Ascending aorta (tissue), 2 donors: ENCODE measurements around the gene RPL22L1. TPM values are rescaled to one million over a fixed set of nuclear protein-coding genes. Genes with fewer than 3 reads are reported as not detected.
A peak's percentile ranks its signal among the peaks of the same experiment; 100 is the strongest.

ENCODE experiments used
- DNase-seq, 2 donors: peaks; one replicate each; pipeline ENCODE4 v3.0.0-alpha.2; 2019; ENCODE audit warnings: low spot score in 2 of 2
- H3K27ac ChIP-seq, 2 donors: fragments of 200-600 bp; sonication (generic); one replicate each; pipeline ENCODE4 v1.5.1; 2016 to 2017; ENCODE audit warnings: mild to moderate bottlenecking in 1 of 2
- H3K27me3 ChIP-seq: fragments of 200-600 bp; sonication (generic); one replicate; pipeline ENCODE4 v1.5.1; 2017
- H3K36me3 ChIP-seq, 2 donors: fragments of 200-600 bp; sonication (generic); one replicate each; pipeline ENCODE4 v1.5.1; 2016
- H3K4me1 ChIP-seq, 2 donors: fragments of 200-600 bp; sonication (generic); one replicate each; pipeline ENCODE4 v1.5.1; 2016 to 2017; ENCODE audit warnings: mild to moderate bottlenecking in 1 of 2
- H3K4me3 ChIP-seq, 2 donors: fragments of 200-600 bp; sonication (generic); one replicate each; pipeline ENCODE4 v1.5.1; 2016 to 2017; ENCODE audit warnings: mild to moderate bottlenecking in 1 of 2
- H3K9me3 ChIP-seq, 2 donors: fragments of 200-600 bp; sonication (generic); one replicate each; pipeline ENCODE4 v1.5.1; 2016
- intact Hi-C: fragments of 100-400 bp; cut with DNase I; formaldehyde crosslinking; loops from one replicate; pipeline ENCODE4 v1.15.1; 2023
- total RNA-seq: library from RNA; depleted of rRNA; stranded (reverse); fragments of >200 nt; gene quantifications from one replicate; pipeline ENCODE4 v1.1.0, GENCODE V29; 2016
- TF ChIP-seq, protein P1 (sequence below), 3 experiments: fragments of 200-600 bp in 2 of 3; fragments of 450-650 bp in 1 of 3; sonication (generic) in 2 of 3; IDR thresholded peaks; one replicate each; pipeline ENCODE4 v1.5.1; 2016 to 2019; ENCODE audit warnings: antibody characterized with exemption in 3 of 3, mild to moderate bottlenecking in 1 of 3, moderate library complexity in 1 of 3

The RPL22L1 gene
- total RNA-seq, 1 donor from 2014 or later = 39.2 TPM

DNA sequence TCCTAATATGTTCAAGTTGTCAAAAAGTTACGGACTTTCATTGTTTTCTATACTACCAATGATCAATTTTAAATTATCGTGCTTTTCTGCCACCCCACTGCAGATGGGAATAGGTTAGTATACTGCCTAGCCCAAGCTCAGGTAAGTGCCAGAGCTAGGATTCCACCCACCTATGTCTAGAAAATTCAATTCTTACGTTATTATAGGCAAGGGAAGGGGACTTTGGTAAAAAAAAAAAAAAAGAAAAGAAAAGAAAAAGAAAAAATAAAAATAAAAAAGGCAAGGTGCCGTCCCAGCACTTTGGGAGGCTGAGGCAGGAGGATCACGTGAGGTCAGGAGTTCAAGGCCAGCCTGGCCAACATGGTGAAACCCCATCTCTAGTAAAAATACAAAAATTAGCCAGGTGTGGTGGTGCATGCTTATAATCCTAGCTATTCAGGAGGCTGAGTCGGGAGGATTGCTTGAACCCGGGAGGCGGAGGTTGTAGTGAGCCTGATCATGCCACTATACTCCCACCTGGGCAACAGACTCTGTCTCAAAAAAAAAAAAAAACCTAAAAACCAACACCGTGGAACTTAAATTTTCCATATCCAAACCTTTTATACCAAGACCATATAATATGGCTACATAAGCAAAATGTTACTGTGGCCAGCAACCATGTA lies 1.3 kb downstream of the RPL22L1 start:
- TF ChIP-seq, protein P1, sequence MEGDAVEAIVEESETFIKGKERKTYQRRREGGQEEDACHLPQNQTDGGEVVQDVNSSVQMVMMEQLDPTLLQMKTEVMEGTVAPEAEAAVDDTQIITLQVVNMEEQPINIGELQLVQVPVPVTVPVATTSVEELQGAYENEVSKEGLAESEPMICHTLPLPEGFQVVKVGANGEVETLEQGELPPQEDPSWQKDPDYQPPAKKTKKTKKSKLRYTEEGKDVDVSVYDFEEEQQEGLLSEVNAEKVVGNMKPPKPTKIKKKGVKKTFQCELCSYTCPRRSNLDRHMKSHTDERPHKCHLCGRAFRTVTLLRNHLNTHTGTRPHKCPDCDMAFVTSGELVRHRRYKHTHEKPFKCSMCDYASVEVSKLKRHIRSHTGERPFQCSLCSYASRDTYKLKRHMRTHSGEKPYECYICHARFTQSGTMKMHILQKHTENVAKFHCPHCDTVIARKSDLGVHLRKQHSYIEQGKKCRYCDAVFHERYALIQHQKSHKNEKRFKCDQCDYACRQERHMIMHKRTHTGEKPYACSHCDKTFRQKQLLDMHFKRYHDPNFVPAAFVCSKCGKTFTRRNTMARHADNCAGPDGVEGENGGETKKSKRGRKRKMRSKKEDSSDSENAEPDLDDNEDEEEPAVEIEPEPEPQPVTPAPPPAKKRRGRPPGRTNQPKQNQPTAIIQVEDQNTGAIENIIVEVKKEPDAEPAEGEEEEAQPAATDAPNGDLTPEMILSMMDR (IDR thresholded peaks at IDR 0.05) = no peak
- Histone ChIP-seq H3K9me3 (no peaks in the 10 kb centered on the region), H3K27ac (peak overlapping the region in 1 of 2 donors; percentile 89), H3K27me3 (no peaks in the 10 kb centered on the region), H3K4me3 (peak overlapping the region; percentile 73 to 82), H3K4me1 (peaks cover 0 to 20% of the 10 kb centered on the region in 2 donors), H3K36me3 (peaks cover 16 to 29% of the 10 kb centered on the region in 2 donors)
- DNase-seq = no peak
- intact Hi-C loops = loop anchor here (10.0 kb wide), 1 partner anchor 554 kb away; no protein-coding TSS in a partner anchor

DNA sequence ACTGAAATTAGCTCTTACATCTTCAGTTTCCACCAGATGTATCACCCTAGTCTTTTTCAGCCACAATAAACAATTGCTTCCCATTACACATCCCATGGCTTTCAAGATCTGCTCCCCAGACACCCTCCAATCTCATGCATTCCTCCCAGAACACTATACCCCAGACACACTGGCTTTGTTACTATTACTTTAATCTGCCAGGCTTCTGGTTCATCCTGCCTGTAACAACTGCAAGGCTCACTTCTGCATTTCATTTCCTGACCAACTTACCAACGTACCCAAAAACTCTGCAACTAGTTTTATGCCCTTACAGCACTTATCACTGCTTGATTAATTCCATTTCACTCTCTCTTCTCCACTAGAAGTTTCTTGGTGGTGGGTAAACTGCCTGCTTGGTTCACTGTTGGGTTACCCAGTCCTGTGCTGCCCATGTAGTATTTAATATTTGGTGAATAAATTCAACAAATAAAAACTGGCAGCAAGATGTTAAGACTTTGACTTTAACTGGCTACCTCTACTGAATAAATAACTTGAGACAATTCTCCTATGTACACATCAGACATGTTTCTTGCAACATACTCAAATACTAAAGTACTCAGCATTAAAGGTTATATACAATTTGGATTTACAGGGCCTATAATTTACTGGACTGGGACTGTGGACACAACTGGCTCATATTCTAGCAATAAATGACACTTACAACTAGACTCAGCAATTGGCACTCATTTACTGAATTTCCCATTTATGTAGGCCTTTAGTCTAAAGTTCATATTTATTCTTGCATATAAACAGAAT lies 2.7 kb downstream of the RPL22L1 start:
- TF ChIP-seq, protein P1 (IDR thresholded peaks at IDR 0.05) = no peak
- H3K4me1 ChIP-seq = peaks cover 0 to 20% of the 10 kb centered on the region in 2 donors
- H3K36me3 ChIP-seq = peaks cover 16 to 29% of the 10 kb centered on the region in 2 donors
- intact Hi-C loops = loop anchor here (10.0 kb wide), 1 partner anchor 553 kb away; no protein-coding TSS in a partner anchor
- no peak overlapping the region for H3K4me3 ChIP-seq
- H3K27ac ChIP-seq = no peak overlapping the region
- H3K27me3 ChIP-seq = no peaks in the 10 kb centered on the region
- no peaks in the 10 kb centered on the region for H3K9me3 ChIP-seq
- DNase-seq = no peak

DNA sequence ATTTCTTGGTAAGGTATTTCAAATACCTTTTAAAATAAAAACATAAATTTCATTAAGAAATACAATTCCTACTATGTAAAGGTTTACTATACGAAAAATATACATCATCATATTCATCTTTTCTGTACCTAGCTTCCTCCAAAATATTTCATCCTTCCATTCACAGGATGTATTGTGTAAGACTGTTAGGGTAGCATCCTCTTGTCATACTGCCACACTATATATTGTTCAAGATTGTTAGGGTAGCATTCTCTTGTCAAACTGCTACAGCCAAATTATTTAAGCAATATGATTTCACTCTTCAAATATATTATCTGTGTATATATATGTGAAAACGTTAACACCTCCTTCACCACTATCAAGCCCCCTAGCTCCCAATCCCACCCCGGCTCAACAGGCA lies 3.5 kb downstream of the RPL22L1 start:
- Histone ChIP-seq H3K4me3 (no peak overlapping the region), H3K27me3 (no peaks in the 10 kb centered on the region), H3K27ac (no peak overlapping the region), H3K9me3 (no peaks in the 10 kb centered on the region), H3K36me3 (peaks cover 16 to 29% of the 10 kb centered on the region in 2 donors), H3K4me1 (peaks cover 0 to 20% of the 10 kb centered on the region in 2 donors)
- intact Hi-C loops = loop anchor here (10.0 kb wide), 1 partner anchor 552 kb away; no protein-coding TSS in a partner anchor
- DNase-seq = no peak
- TF ChIP-seq, protein P1 (IDR thresholded peaks at IDR 0.05) = no peak

DNA sequence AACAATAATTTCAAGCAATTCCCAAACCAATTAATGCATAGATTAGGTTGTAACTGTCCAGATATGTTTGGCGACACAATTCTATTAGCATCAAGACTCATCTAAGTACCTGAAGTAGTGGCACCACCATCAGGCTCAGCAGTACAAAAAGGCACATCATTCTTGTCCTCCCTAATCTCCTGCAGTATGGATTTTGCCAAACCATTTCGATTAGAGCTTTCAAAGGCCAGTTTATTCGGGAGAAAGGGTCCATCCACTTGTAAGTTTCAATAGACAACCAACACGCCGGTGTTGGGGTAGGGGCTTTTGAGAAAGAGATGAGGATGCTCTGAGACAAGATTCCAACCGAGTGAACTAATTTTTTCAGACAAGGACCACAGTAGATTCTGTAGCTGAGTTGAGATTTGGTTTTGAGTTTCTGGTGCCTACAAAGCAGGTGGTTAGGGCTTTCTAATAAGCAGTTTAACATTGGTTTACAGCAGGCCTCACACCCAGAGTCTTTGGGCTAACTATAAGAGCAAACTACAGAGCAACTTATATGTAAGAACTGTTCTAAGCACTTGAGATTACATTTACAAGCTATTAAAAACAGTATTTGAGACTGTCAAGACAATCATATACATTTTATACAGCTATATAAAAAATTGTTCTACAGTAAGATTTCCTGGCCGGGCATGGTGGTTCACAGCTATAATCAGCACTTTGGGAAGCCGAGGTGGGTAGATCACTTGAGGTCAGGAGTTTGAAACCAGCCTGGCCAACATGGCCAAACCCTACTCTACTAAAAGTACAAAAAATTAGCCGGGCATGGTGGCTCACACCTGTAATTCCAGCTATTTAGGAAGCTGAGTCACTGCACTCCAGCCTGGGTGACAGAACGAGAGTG lies 4.5 kb downstream of the RPL22L1 start:
- H3K9me3 ChIP-seq = no peaks in the 10 kb centered on the region

More for the DNA sequence above, 4.5 kb downstream of the RPL22L1 start:
- Histone ChIP-seq H3K27me3 (no peaks in the 10 kb centered on the region), H3K4me1 (peaks cover 0 to 18% of the 10 kb centered on the region in 2 donors), H3K27ac (no peak overlapping the region), H3K4me3 (no peak overlapping the region), H3K36me3 (peaks cover 16 to 29% of the 10 kb centered on the region in 2 donors)
- TF ChIP-seq, protein P1 (IDR thresholded peaks at IDR 0.05) = no peak
- intact Hi-C loops = loop anchor here (10.0 kb wide), 1 partner anchor 551 kb away; no protein-coding TSS in a partner anchor
- no peak for DNase-seq
